AML-193 (cell line): ENCODE results near the gene ZNF471.

Experiments used
- DNase-seq, 2 experiments: peaks; one replicate each; lab custom pipeline; 2025; lab: John Stamatoyannopoulos, UW

ZNF471 gene

DNA sequence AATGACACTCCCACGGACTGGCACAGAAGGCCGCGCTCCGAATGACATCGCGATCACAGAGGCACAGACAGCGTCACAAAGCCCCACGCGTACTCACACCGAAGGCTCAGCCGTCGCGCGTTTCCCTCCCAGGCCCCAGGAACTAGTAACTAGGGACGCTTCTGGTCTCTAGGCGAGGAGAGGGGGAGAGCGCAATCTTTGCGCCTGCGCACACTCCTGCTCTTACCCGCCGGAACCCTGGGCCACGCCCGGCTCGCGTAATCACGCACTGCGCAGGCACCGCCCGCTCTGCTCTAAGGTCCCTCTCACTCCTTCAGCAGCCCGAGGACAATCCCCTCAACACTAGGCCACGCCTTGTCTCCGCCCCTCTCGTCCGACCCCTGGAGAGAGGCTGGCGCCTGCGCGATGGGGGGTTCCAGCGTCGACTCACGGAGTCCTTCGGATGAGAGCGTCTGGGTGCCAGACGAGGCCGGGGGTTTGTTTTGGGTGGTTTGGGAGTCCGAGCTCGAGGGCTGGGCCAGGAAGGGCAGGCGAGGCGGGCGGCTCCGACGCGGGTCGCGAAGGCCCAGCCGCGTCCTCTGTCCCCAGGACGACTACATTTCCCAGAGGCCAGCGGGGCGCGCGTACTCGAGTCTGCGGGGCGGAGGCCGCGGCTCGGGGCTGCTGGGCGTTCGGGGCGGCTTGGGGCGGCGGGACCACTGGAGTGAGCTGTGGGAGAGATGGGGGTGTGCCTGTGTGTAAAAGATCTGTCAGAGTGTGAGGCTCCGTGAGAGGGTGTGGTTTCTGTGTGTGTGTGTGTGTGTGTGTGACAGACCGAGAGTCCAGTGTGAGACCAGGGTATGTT, at the start of gene ZNF471:
TSS of gene ZNF471 (plus strand) at position 410 of the 844 bp plus-strand sequence. CDS start 3,717 bp downstream, outside the sequence.
- DNase-seq: no peak

DNA sequence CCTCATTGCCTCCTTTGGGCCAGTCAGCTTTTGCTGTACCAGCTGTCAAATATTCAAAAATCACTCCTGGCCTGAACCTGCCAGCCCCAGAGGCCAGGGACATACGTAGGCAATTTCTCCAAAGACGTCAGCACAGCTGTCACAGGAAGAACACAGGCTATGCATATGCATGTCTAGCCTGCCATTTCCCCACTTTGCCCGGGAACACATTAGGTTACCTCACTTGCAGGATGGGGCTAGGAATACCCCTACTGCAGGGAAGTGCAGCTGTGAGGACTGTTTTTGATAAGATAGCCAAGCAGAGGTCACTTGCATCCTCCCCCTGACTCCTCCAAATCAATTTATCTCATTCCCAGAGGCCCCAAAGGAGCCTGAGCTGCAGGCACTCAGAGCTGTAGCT, 33.3 kb upstream of the ZNF471 start:
- no peak for DNase-seq

- DNase-seq: no peak
Observed at GRCh38 chr19:56476093-56476492, 31.6 kb upstream of the ZNF471 start.

DNA sequence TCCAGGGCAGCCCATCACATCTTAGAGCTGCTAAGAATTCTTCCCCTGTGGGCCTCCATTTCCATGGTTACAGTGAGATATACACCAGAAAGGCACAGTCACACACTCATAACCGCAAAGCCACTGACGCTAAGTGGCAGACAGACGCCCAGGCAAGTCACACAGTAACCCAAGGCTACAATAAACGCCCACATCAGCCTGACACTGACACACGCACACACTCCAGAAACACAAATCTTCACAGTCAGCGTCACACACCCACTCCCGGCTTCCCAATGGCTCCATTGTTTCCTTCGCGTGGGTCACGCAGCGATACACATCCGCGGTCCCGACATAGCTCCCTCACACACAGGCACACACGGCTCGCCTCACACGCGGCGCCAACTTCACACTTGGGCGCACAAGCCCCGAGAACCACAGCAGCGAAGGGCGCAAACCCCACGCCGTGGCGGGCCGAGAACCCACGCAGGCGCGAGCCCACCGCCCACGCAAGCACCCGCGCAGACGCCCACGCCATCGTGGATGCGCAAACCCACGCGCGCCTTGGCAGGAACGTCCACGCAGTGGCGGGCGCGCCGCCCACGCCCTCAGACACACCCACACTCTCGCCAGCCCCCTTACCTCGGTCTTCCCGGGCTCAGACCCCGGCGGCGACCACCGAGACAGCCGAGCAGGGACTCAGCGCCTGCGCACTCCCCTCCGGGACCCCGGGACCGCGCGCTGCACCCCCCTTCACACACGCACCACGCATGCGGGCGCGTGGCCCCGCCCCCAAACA, 30.8 kb upstream of the ZNF471 start, which contains the start of gene ZNF667:
TSS of gene ZNF667 (minus strand) at position 695 of the 778 bp plus-strand sequence. CDS start 14,975 bp downstream, outside the sequence.
- no peak for DNase-seq

DNA sequence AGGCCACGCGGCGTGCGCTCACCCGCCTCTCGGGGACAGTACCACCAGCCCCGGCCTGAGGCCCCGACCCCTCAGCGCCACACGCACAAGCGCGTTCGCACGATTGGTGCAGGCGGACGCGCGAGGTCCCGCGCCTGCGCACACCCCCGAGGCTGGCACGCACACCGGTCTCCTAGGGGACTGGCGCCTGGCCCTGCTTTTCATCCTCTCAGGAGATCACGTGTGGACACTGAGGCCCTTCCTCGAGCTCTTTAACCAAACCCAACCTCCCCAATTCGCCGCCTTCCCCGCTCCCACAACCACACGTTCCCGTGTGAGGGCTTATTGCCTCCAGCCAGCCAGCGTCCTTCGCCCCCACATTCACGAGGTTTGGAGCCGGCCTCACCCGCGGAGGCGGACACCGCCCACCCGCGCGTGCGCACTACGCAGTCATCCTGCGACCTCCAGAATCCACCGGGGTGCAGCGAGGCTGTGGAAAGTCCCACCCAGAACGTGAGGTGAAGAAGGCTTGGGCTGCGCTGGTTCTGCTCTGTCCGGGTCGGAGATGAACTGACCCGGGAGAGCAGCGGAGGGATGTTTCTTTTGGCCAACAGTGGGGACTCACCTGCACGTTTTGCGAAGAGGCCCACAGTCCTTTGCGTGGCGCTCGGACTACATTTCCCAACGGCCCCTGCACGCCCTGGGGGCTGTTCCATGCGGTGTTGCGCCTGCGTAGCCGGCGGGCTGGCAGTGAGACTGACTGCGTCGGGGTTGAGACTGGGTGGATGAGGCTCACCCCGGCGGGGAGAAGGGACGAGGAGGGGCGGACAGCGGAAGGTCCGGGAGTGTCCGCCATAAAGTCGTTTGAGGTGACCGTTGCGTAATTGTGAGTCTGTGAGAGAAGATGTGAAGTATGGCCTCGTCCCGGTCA, 30.0 kb upstream of the ZNF471 start:
- DNase-seq: no peak

DNA sequence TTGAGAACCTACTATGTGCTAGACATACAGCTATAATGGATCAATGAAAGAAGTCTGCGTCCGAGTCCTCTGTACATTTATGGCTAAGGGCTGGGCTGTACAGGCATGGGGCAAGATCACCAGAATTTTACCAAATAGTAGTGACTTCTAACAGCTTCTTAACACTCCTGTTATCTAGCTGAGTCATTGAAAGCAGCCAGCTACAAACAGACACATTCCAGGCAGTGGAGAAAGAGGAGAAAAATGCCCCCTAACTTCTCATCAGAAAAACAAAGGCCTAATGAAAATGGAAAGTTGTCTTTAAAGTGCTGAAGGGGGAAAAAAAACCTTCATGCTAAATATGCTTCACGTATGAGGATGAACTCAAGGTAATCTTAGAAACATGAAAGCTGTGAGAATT, 16.3 kb upstream of the ZNF471 start:
- no peak for DNase-seq

DNA sequence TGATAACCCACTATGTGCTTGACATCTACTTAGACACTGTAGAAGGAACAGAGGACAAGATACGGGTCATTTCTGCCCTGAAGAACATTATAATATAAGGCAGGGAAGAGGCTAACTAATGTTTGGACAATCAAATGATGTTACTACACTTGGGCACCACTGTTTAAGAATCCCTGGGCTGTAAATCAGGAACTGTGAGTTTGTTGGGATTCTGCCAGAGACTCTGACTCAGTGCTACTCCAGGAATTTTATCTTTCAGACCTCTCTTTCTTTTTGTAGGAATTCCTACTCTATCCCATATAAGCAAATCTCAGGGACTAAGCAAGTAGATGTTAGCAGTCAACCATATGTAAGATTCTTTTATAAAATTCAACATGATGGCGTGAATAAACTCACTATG, 3.1 kb upstream of the ZNF471 start:
- DNase-seq: no peak

GRCh38 chr19:56508290-56508778, 679 bp downstream of the ZNF471 start:
- no peak for DNase-seq

DNA sequence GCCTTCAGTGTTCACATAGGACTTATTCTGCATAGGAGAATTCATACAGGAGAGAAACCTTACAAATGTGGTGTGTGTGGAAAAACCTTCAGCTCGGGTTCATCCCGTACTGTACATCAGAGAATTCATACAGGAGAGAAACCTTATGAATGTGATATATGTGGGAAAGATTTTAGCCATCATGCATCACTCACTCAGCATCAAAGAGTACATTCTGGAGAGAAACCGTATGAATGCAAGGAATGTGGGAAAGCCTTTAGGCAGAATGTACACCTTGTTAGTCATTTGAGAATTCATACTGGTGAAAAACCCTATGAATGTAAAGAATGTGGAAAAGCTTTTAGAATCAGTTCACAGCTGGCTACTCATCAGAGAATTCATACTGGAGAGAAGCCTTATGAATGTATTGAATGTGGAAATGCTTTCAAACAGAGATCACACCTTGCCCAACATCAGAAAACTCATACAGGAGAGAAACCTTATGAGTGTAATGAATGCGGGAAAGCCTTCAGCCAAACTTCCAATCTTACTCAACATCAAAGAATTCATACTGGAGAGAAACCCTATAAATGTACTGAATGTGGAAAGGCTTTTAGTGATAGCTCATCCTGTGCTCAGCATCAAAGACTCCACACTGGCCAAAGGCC, 17.7 kb downstream of the ZNF471 start:
- no peak for DNase-seq

GRCh38 chr19:56537442-56537841, 29.8 kb downstream of the ZNF471 start:
- DNase-seq: no peak

DNA sequence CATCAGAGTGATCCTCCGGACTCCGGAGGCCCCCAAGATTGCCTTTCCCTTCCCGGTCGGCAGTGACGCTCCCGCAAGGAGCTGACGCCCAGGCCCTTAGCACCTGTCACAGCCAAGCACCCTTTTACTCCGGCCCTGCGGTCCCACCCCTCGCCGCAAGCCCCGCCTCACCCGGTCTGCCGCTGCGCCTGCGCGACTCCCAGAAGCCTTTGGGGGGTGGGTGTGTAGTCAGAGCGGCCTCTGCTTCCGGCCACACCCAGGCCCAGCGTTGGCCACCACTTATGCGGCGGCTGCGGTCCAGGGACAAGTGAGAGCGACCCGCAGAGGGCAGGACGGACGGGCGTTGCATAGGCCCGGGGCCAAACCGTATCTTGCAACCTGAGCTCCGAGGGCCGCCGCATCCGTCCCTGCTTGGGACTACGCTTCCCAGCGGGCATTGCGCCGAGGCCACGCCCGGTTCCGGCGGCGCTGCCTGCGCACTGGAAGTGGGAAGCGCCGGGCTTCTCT, 30.7 kb downstream of the ZNF471 start:
- DNase-seq: peak; percentile 74 to 87

DNA sequence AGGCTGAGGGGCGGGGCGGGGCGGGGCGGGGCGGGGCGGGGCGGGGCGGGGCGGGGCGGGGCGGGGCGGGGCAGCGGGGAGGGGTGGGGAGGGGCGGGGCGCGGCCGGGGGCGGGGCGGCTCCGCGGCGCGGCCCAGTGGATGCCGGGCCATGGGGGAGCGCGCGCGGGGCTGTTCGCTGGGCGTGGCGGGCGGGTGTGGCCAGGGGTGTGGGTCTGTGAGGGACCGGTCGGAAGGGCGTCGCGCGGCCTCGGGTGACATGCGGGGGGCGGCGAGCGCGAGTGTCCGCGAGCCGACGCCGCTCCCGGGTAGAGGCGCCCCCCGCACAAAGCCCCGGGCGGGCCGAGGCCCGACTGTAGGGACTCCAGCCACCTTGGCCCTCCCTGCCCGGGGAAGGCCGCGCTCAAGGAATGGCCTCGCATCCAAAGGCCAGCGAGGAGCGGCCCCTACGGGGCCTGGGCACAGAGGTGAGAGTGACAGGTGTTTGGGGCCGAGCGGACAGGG, 31.2 kb downstream of the ZNF471 start, which contains the start of gene ZFP28:
TSS of gene ZFP28 (plus strand) at position 188 of the 503 bp plus-strand sequence. CDS start at position 259, 71 bp downstream.
- DNase-seq: peak; percentile 69 to 70

DNA sequence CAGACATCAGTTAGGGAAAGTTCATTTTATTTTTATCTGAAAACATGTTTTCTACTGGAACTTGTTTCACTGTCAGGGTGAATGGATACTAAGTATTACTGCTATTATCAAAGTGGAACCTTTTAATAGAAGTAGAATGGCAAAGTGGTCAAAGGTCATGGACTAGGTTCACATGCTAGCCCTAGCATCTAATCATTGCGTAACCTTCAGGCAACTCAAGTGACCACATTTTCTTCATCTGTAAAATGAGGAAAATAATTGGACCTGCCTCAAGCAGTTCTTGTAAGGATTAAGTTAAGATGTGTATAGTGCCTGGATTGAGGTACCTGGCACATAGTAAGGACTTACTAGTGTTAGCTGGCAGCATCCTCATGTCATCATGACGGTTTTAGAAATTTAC, 36.1 kb downstream of the ZNF471 start:
- no peak for DNase-seq

- DNase-seq: no peak
Observed at GRCh38 chr19:56547535-56547934, 39.9 kb downstream of the ZNF471 start.

DNA sequence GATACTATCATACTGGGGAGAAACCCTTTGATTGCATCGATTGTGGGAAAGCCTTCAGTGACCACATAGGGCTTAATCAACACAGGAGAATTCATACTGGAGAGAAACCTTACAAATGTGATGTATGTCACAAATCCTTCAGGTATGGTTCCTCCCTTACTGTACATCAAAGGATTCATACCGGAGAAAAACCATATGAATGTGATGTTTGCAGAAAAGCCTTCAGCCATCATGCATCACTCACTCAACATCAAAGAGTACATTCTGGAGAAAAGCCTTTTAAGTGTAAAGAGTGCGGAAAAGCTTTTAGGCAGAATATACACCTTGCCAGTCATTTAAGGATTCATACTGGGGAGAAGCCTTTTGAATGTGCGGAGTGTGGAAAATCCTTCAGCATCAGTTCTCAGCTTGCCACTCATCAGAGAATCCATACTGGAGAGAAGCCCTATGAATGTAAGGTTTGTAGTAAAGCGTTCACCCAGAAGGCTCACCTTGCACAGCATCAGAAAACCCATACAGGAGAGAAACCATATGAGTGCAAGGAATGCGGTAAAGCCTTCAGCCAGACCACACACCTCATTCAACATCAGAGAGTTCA, 46.7 kb downstream of the ZNF471 start:
- DNase-seq: no peak

- no peak for DNase-seq
Observed at GRCh38 chr19:56562766-56563165, 55.1 kb downstream of the ZNF471 start.

DNA sequence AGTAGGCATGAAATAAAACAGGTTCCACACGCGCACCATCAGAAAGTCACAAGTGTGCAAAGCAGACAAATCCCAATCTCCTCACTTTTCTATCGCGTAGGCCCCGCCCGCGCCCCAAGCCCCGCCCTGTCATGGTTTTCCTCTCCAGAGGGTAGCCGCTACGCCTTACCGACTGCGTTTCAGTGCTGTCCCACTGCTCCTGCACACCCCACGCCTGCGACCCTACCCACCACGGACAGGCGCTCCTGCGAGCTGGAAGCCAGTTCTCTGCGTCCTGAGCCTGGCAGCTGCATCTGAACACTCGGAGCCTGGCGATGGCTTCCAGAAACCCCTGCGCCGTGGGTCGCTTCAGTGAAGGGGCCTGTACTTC, 59.2 kb downstream of the ZNF471 start:
- DNase-seq: peak in 1 of 2 experiments; percentile 29

- peak; percentile 88 to 91 for DNase-seq
Observed at GRCh38 chr19:56567274-56568120, 59.8 kb downstream of the ZNF471 start, which contains the start of gene ZNF470. Gene ZNF470, plus strand, starts transcription at chr19:56567468. Its CDS starts 2,844 bp downstream, at chr19:56570312.

- DNase-seq: no peak
Observed at GRCh38 chr19:56572589-56572988, 64.9 kb downstream of the ZNF471 start.
